GM21737 (cell line): ENCODE data around the gene PPM1L.

Experiments used
- ATAC-seq: cut with Tn5 transposase; IDR thresholded peaks from one replicate; pipeline ENCODE4 v1.9.1; 2021; ENCODE audit warnings: mild to moderate bottlenecking, moderate library complexity; ENCODE audit not compliant: unreplicated experiment

Gene PPM1L

DNA sequence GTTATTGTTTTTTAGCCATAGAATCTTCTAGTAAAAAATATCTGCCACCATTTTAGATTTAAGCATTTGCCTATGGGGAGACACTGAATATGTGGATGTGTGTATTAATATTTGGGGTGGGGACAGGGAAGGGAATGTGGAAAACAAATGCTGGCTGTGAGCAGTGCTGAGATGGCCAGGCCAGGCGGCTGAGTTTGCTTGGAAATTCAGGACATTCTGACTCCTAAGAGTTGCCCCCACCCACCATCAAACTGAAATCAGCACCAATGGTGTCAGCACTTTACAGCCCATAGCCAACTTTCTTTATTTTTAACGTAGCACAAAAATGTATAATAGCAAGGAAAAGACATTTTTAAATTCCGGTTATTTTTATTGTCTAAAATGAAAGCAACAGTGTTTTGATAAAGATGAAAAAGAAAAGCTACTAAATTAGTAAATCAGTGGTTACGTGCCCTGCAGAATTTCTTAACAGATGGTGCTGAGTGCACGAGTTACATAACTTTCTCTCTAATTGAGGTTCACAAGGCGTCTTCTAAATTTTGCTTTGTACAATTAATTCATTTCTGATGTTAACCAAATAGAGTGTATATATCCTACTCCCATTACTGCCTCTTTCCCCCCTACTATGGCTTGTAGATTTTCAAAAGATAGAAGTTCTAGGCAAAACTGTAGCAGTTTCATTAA is 315.1 kb downstream of the PPM1L start:
- ATAC-seq, result no peak

DNA sequence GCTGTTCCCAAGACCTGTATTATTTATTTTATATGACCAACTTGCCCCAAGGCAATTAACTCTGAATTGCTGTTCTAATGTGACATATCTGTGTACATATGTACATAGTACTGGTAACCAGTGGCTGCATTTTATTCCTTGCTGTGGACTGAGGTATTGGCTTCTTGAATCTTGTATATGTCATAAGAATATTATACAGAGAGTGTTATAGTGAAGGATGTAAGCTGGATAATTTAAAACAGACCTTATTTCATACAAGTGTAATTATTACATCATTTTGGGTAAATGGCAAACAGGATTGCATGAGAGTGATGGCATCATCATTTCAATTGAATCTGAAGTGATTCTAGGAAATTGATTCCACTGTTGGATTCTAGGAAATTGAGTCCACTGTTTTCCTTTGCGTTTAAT is 316.2 kb downstream of the PPM1L start:
- no peak for ATAC-seq

DNA sequence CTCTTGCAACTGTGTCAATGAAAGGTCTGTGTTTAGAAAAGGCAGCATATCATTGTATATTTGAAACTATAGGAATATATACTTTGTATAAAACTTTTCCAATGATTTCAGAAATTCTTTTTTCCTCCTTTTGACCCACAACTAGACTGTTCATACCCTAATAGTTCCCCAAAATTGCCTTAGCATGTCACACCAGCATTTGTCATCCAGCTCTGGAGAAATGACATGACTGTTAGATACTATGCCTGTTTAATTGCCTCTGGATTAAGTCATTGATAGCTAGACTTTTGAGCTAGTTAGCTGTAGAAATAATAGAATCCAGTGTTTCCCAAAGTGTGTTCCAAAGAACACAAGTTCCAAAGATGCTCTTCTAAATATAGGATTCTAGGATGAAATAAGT is 316.7 kb downstream of the PPM1L start:
- ATAC-seq, result no peak

DNA sequence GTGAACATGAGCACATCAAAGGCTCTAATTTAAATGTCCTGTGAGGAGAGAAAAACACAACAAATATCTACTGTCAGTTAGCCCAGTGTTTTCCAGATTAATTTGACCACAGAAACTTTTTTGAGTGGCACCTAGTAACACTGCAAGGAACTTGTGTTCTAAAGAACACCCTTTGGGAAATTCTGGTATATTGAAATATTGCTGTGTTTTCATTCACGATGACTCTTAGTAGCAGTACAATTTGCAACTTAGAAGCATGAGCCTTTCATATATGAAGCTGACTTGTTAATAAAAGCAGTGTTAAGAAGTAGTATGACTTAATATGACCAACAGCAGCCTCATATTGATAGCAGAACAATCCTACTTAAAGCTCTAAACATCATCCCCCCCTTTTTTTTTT is 317.1 kb downstream of the PPM1L start:
- ATAC-seq, result no peak

DNA sequence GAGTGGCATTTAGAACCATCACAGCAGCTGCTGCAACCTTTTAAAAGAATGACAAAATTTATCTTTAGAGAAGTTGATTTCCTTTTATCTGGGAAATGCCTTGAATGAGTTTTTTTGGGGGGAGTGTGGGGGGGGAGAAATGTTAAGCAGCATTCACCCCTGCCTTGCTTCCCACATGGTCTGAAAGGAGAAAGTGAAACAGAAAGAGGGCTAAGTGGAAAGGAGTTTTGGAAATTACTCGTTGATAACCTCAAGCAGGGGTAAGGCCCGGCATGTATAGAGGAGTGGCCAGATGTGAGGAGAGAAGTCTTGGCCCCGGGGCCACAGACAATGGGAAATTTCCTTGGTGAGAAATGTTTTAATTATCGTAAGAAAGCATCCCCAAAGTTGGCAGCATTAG is 325.6 kb downstream of the PPM1L start:
- peak; percentile 82 for ATAC-seq

DNA sequence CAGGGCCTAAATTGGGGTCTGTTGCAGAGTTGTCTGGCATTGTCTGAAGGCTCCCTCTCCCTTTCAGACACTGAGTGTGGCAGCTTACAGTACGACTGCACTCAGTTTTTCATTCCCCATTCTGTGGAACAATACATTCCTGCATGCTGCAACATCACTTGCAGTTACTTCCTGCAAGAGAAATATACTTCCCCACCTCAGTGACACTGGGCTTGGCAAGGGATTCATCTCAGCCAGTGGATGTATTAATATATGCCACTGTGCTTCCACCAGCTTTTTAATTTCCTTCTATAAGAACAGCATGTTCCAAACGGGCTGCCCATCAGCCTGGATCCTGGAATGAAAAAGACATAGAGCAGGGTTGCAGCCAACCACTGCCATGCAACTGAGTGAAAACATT is 326.0 kb downstream of the PPM1L start:
- ATAC-seq, result peak; percentile 26

DNA sequence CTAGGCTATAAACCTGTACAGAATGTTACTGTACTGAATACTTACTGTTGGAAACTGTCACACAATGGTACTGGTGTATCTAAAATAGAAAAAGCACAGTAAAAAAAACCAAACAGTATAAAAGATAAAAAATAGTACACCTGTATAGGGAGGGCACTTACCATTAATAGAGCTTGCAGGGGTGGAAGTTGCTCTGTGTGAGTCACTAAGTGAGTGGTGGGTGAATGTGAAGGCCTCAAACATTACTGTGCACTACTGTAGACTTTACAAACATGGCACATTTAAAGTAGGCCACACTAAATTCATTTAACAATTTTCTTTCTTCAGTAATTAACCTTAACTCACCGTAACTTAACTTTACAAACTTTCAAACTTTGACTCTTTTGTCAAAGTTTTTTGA is 327.1 kb downstream of the PPM1L start:
- ATAC-seq, result no peak

DNA sequence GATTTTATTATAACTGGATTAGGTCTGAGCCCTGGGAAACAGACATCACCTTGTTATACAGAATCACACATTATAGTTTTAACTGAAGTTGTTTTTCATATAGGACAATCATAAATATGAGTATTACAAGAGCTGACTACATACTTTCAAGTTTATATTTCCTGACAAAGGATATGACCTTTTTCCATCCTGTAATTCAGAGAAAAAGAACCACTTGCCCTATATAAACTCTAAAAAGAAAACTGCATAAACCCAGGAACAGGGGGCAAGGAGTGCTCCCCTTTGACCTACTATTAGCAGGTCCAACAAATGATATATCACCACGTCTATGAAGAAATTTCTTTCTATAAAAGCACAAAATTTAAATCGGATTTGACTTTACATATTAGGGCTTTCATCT is 328.2 kb downstream of the PPM1L start:
- no peak for ATAC-seq

DNA sequence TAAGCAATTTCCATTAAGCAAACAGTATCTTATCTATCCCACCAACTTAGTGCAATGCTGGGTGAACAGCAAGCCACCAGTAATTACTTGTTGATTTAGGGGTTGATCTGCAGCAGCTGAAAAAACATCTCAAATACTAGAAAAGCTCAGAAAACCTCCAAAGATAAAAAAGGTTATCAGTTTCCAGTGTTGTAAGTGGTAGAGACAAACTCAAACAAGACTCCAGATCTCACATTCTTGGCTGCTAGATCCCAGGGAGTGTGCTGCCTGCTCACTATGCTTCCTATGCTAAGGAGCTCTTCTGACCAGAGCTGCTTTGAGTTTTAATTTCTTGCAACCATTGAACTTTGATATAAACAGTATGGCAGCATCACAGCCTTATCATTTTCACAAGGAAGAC is 337.9 kb downstream of the PPM1L start:
- no peak for ATAC-seq

DNA sequence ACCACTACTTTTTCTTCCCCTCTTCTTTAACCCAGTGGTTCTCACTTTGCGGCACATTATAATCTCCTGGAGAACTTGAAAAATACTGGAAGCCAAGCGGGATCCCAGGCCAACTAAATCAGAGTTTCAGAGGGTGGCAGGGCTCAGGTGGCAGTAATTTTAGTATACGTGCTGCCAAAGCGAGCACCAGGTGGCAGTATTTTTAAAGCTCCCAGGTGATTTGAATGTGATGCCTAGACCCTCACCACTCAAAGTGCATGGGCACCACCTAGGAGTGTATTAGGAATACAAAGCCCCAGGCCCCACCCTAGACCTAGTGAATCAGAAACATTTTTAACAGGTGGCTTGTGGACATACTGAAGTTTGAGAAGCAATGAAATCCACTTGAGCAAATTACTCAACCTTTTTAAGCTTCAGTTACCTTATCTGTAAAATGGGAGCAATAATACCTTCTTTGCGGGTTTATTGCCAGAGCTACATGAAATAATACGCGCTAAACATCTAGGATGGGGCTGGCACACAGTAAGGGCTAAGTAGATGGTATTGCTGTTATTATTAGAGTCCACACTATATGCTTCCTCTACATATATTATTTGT is 340.8 kb downstream of the PPM1L start:
- no peak for ATAC-seq

DNA sequence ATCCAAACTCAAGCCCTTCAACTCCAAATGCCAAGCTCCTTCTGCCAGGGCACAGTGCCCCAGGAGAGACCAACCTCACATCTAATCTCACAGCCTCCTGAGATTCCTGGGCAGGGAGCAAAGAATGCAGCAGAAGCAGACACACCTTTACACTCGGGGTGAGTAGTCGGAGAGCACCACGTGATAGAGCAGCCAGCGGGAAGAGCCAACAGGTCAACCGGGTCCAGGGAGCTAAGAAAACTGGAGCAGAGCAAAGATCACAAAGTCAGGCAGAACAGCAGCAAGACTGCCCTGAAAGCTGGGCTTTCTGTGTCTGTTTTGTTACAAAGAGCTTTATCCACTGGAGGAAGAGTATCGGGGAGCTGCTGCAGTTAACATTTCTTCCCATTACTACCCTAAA is 345.0 kb downstream of the PPM1L start:
- ATAC-seq, result no peak

DNA sequence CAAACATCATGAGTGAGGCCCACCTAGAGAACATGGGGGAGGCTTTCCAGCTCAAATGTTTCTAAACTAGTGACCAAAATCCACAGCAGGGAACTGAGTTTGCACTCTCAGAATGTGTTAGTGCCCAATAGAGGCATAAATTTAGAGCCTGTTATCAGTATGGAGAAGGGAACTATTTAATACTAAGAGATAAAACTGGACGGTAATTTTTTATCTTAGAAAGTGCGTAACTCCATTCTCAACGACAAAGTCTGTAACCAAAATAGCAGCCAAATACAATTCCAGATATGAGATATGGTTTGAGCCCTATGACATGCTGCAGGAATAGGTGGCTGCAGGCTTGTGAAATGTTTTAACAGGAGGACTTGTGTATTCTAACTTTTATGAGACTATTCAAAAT is 345.6 kb downstream of the PPM1L start:
- ATAC-seq, result no peak

DNA sequence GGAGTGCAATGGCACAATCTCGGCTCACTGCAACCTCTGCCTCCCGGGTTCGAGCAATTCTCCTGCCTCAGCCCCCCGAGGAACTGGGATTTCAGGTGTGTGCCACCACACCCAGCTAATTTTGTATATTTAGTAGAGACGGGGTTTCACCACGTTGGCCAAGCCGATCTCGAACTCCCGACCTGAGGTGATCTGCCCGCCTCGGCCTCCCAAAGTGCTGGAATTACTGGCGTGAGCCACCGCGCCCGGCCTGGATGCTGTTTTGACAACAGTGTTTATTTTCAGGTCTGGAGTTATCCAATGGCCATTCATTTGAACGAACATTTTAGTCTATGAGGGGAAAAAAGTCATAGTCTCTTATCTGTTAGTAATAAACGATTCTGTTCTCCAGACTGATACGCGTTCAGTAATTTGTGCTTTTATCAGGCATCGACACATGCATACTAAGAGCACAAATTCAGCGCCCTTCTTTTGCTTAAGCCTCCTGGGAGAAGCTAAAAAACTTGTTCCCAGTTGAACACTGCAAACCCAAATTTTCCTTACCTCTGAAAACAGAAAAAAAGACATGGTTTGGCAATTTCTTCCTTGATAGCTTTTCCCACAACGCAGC is 347.9 kb downstream of the PPM1L start:
- ATAC-seq, result no peak

DNA sequence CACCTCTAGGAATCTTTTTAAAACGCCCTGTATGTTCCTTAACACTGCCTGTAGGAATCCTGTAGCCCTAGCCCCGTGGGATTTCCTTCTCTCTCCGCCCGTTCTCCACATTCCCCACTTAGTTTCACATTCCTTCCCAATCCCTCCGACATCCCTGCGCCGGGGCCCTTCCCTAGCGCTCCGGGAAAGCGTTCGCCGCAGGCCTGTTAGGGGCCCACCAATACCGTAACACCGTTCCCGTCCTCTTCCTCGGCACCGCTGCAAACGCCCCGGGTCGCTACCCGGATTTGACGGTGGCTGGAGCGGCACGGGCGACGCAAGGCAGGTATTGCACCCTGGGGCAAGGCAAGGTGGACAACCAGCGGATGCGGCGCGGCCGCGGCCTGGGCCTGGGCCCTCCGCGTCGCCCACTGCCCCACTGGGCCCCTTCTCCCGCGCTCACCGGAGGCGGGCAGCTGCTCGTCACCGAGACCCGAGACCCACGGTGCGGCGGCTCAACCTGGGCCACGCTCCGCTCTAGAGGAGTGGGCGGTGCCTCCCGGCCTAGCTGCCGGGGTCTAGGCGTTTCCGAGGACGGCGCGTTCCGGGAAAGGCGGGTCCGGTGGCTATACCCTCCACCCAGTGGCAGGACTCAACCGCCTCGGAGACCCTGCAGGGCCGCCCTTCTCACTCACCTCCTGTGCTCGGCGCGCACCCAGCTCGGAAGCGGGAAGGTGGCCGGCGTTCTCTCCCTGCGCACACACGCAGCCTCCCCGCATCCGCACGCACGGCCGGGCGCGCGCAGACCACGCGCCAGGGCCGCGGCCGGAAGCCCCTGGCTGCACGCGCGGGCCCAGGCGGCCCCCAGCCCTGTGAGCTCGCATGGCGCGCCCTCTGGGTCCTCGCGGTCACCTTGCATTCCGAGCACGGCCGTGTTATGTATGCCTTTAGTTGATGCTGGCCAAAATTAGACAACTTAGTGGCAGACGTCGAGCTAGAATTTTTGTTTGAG is 348.8 kb downstream of the PPM1L start, which contains the start of gene B3GALNT1:
Gene B3GALNT1 (minus strand): TSS at position 789 of the 991 bp plus-strand sequence. CDS start 18,595 bp downstream, outside the sequence.
- ATAC-seq, result peak; percentile 70

DNA sequence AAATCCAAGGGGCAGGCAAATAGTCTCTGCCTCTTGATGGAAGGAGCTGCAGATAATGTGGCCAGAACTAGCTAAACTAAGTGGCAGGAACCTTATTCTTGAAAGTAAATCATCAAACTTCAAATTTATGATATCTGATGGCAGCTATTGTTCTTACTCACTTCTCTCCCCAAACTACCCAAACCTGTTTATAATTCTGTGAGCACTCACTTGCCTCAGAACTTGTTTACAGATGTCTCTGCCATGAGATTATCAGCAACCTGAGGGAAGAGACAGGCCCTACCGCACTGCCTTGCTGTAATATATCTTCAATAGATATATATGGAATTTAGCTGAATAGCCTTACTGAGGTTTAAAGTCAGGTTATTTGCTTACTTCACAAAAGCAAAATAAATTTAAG is 351.3 kb downstream of the PPM1L start:
- ATAC-seq, result no peak

DNA sequence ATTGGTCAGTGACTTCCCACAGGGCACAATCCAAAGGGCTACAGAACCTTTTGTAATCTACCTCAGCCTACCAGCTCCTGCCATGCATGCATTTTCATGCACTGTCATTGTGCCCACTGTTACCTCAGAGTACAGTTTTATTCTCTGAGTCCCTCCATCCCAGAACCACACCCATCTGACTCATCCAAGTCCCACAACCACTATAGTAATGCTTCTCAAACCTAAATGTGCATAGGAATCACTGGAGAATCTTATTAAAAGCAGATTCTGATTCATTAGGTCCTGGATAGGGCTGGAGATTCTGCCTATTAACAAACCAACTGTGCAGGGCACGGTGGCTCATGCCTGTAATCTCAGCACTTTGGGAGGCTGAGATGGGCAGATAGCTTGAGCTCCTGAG is 352.8 kb downstream of the PPM1L start:
- no peak for ATAC-seq

DNA sequence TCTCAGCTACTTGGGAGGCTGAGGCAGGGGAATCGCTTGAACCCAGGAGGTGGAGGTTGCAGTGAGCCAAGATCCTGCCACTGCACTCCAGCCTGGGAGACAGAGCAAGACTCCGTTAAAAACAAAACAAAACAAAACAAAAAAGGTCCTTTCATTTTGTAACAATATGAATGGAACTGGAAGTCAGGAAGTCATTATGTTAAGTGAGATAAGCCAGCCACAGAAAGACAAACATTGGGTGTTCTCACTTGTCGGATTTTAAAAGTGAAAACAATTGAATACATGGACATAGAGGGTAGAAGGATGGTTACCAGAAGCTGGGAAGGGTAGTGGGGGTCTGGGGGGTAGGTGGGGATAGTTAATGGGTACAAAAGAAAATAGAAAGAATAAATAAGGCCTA is 361.6 kb downstream of the PPM1L start:
- ATAC-seq, result no peak

DNA sequence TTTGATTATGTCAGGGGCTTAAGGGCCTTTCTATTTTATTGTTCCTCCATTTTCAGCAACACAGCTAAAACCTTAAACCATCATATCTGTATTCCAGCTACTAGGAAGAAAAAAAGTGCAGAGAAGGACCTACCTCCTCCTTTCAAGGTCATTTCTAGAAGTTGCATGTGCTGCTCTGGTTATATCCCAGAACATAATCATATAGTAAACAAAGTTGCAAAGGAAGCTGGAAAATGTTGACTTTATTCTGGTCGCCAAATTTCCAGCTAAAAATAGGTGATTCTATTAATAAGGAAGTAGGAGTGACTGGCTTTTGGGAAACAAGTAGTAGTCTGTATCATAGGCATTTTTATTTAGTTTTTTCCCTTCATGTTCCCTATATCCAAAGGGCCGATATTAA is 370.5 kb downstream of the PPM1L start:
- no peak for ATAC-seq
